Measurements from ENCODE around the gene FFAR4. TPM values are rescaled to one million over a fixed set of nuclear protein-coding genes. Genes with fewer than 3 reads are reported as not detected.

Gene FFAR4
- total and polyA plus RNA-seq, 2 of the 4 experiments (the other 2 are of a cell fraction), result not detected

DNA sequence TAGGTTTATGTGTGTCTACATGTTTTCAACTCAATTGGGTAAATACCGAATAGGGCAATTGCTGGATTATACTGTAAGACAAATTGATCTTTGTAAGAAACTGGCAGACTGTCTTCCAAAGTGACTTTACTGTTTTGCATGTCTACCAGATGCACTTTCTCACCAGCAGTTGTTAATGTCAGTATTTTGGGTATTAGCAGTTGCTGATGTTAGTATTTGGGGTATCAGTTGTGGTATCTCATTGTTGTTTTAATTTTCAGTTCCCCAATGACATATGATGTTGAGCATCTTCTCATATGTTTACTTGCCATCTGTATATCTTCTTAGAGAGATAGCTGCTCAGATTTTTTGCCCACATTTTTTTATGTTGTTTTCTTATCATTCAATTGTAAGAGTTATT lies 56.5 kb downstream of the FFAR4 start:
- CTCF ChIA-PET, result no interaction called here
- no peak for DNase-seq
- Histone ChIP-seq H4K91ac (ENCODE audit: insufficient read depth, low read depth, low read length) (no peak overlapping the region), H2BK20ac (ENCODE audit: low read depth, low read length) (no peak overlapping the region), H3K14ac (replicated peaks; ENCODE audit: low read depth, low read length) (no peak overlapping the region), H3K23ac (ENCODE audit: low read depth, low read length) (no peak overlapping the region), H2BK5ac (ENCODE audit: low read depth, low read length, poor library complexity, severe bottlenecking) (no peak overlapping the region), H3K9me3 (ENCODE audit: control insufficient read depth, insufficient read depth, low read length) (no peaks in the 10 kb centered on the region), H3K27me3 (ENCODE audit: control insufficient read depth, insufficient read depth, low read length) (peaks cover 14% of the 10 kb centered on the region), H2BK15ac (ENCODE audit: low read depth, low read length) (no peak overlapping the region), H2AK9ac (replicated peaks; ENCODE audit: low read depth, low read length, poor library complexity) (no peak overlapping the region), H4K20me1 (ENCODE audit: insufficient read depth, low read length) (no peaks in the 10 kb centered on the region), H3K56ac (ENCODE audit: extremely low read depth, insufficient read depth, low read length) (no peak overlapping the region), H2BK120ac (ENCODE audit: low read depth, low read length) (no peak overlapping the region), H3K4ac (ENCODE audit: low read depth, low read length) (no peak overlapping the region), H3K4me1 (ENCODE audit: control insufficient read depth, insufficient read depth, low read length) (no peaks in the 10 kb centered on the region), H3K4me3 (ENCODE audit: insufficient read depth, low read depth, low read length) (no peak overlapping the region), H3K27ac (ENCODE audit: insufficient read depth, low read length) (no peak overlapping the region), H3K36me3 (ENCODE audit: control insufficient read depth, insufficient read depth, low read length) (no peaks in the 10 kb centered on the region), H3K9me1 (ENCODE audit: insufficient read depth, low read length) (no peaks in the 10 kb centered on the region), H3K79me1 (ENCODE audit: low read depth in 1 of 2, low read length in 2 of 2) (no peaks in the 10 kb centered on the region), H2AFZ (replicated peaks; ENCODE audit: low read length, poor library complexity) (no peak overlapping the region), H3K18ac (ENCODE audit: low read depth, low read length) (no peak overlapping the region), H4K8ac (ENCODE audit: low read depth in 2 of 2, low read length in 2 of 2) (no peak overlapping the region), H4K5ac (ENCODE audit: low read depth, low read length) (no peak overlapping the region), H2AK5ac (ENCODE audit: low read depth, low read length) (no peak overlapping the region), H3K4me2 (ENCODE audit: low read depth, low read length) (no peak overlapping the region), H3K9ac (ENCODE audit: low read depth, low read length) (no peak overlapping the region)
- intact Hi-C loops (cut with micrococcal nuclease) (no loop called here), in situ Hi-C loops (cut with MboI; ENCODE audit: low sequenced_read_pairs) (no loop called here), dilution Hi-C loops (cut with HindIII; ENCODE audit: low sequenced_read_pairs, unreplicated experiment) (no loop called here)
- no peak for ATAC-seq (ENCODE audit: low read depth)
- no TSS peak for BruUV-seq (replicated peaks)
- POLR2A ChIA-PET (ENCODE audit: unreplicated experiment), result no interaction called here
- no peak for TF ChIP-seq CTCF (conservative IDR thresholded peaks at IDR 0.05; ENCODE audit: low read depth, low read length)
- TF ChIP-seq MXI1 (IDR thresholded peaks at IDR 0.05; ENCODE audit: borderline replicate concordance, low read depth, low read length), result no peak
- TF ChIP-seq FOS (IDR thresholded peaks at IDR 0.05; ENCODE audit: low read depth, low read length), result no peak
- TF ChIP-seq MAFK (IDR thresholded peaks at IDR 0.05; ENCODE audit: low read depth, low read length), result no peak
- TF ChIP-seq BHLHE40 (IDR thresholded peaks at IDR 0.05; ENCODE audit: low read depth, low read length), result no peak
- no peak for TF ChIP-seq CHD1 (IDR thresholded peaks at IDR 0.05; ENCODE audit: low read depth, low read length)
- no peak for TF ChIP-seq CEBPB (IDR thresholded peaks at IDR 0.05; ENCODE audit: low read depth, low read length)
- no peak for TF ChIP-seq MAZ (IDR thresholded peaks at IDR 0.05; ENCODE audit: borderline replicate concordance, low read depth, low read length)
- TF ChIP-seq SMC3 (IDR thresholded peaks at IDR 0.05; ENCODE audit: low read depth, low read length), result no peak
- TF ChIP-seq USF2 (IDR thresholded peaks at IDR 0.05; ENCODE audit: low read depth, low read length), result no peak
- TF ChIP-seq RAD21 (IDR thresholded peaks at IDR 0.05; ENCODE audit: low read length), result no peak
- 80% methylated on average over 1 of the region's 1 CpG; no CpG with 5 or more reads in 1 of the 2 experiments for WGBS, 2 experiments (ENCODE audit: extremely low coverage in 2 of 2, insufficient read length in 1 of 2)
